ENCODE data around the gene ELMOD3. TPM values are rescaled to one million over a fixed set of nuclear protein-coding genes. Genes with fewer than 3 reads are reported as not detected.

ELMOD3 gene
- total and polyA plus RNA-seq, 2 experiments from 2014 or later: 20.9 to 23.5 TPM

- peak in 1 of 2 donors; percentile 4 for DNase-seq (ENCODE audit: low read depth in 1 of 2, low spot score in 1 of 2)
- Histone ChIP-seq H3K9me3 (ENCODE audit: low read depth) (no peaks in the 10 kb centered on the region), H3K4me3 (no peak overlapping the region), H3K27ac (no peak overlapping the region), H3K4me1 (ENCODE audit: low read depth) (no peaks in the 10 kb centered on the region), H3K27me3 (no peaks in the 10 kb centered on the region), H3K36me3 (no peaks in the 10 kb centered on the region)
- TF ChIP-seq, protein P1, sequence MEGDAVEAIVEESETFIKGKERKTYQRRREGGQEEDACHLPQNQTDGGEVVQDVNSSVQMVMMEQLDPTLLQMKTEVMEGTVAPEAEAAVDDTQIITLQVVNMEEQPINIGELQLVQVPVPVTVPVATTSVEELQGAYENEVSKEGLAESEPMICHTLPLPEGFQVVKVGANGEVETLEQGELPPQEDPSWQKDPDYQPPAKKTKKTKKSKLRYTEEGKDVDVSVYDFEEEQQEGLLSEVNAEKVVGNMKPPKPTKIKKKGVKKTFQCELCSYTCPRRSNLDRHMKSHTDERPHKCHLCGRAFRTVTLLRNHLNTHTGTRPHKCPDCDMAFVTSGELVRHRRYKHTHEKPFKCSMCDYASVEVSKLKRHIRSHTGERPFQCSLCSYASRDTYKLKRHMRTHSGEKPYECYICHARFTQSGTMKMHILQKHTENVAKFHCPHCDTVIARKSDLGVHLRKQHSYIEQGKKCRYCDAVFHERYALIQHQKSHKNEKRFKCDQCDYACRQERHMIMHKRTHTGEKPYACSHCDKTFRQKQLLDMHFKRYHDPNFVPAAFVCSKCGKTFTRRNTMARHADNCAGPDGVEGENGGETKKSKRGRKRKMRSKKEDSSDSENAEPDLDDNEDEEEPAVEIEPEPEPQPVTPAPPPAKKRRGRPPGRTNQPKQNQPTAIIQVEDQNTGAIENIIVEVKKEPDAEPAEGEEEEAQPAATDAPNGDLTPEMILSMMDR (IDR thresholded peaks at IDR 0.05; ENCODE audit: low read depth, low read length): no peak
Observed at GRCh38 chr2:85393836-85394235, 39.3 kb downstream of the ELMOD3 start.

- TF ChIP-seq, protein P1 (IDR thresholded peaks at IDR 0.05; ENCODE audit: low read depth, low read length): no peak
- no peak overlapping the region for H3K27ac ChIP-seq
- H3K36me3 ChIP-seq: no peaks in the 10 kb centered on the region
- no peaks in the 10 kb centered on the region for H3K9me3 ChIP-seq (ENCODE audit: low read depth)
- H3K4me1 ChIP-seq (ENCODE audit: low read depth): no peaks in the 10 kb centered on the region
- H3K4me3 ChIP-seq: no peak overlapping the region
- DNase-seq (ENCODE audit: low read depth in 1 of 2, low spot score in 1 of 2): no peak
- H3K27me3 ChIP-seq: no peaks in the 10 kb centered on the region
Observed at GRCh38 chr2:85394261-85394681, 39.7 kb downstream of the ELMOD3 start.

GRCh38 chr2:85394976-85395375 lies 40.4 kb downstream of the ELMOD3 start:
- no peaks in the 10 kb centered on the region for H3K9me3 ChIP-seq (ENCODE audit: low read depth)

GRCh38 chr2:85395912-85396475 lies 41.4 kb downstream of the ELMOD3 start:
- Histone ChIP-seq H3K36me3 (no peaks in the 10 kb centered on the region), H3K4me3 (no peak overlapping the region), H3K27ac (no peak overlapping the region), H3K27me3 (no peaks in the 10 kb centered on the region), H3K4me1 (ENCODE audit: low read depth) (no peaks in the 10 kb centered on the region), H3K9me3 (ENCODE audit: low read depth) (no peaks in the 10 kb centered on the region)
- DNase-seq (ENCODE audit: low read depth in 1 of 2, low spot score in 1 of 2): no peak
- TF ChIP-seq, protein P1 (IDR thresholded peaks at IDR 0.05; ENCODE audit: low read depth, low read length): no peak

More at GRCh38 chr2:85394976-85395375, 40.4 kb downstream of the ELMOD3 start:
- TF ChIP-seq, protein P1 (IDR thresholded peaks at IDR 0.05; ENCODE audit: low read depth, low read length): no peak
- no peak for DNase-seq (ENCODE audit: low read depth in 1 of 2, low spot score in 1 of 2)
- no peaks in the 10 kb centered on the region for H3K27me3 ChIP-seq
- no peak overlapping the region for H3K27ac ChIP-seq
- H3K4me3 ChIP-seq: no peak overlapping the region
- no peaks in the 10 kb centered on the region for H3K36me3 ChIP-seq
- no peaks in the 10 kb centered on the region for H3K4me1 ChIP-seq (ENCODE audit: low read depth)

- H3K36me3 ChIP-seq: no peaks in the 10 kb centered on the region
- H3K9me3 ChIP-seq (ENCODE audit: low read depth): no peaks in the 10 kb centered on the region
- H3K27me3 ChIP-seq: no peaks in the 10 kb centered on the region
- no peak overlapping the region for H3K27ac ChIP-seq
- TF ChIP-seq, protein P1 (IDR thresholded peaks at IDR 0.05; ENCODE audit: low read depth, low read length): no peak
- no peak overlapping the region for H3K4me3 ChIP-seq
- H3K4me1 ChIP-seq (ENCODE audit: low read depth): no peaks in the 10 kb centered on the region
- no peak for DNase-seq (ENCODE audit: low read depth in 1 of 2, low spot score in 1 of 2)
Observed at GRCh38 chr2:85396531-85397470, 42.2 kb downstream of the ELMOD3 start.

All from cardiac muscle cell (in vitro differentiated cells and primary cell).